Body of pancreas (tissue), 4 donors: Measurements from ENCODE around the gene TFDP1. TPM values are rescaled to one million over a fixed set of nuclear protein-coding genes. Genes with fewer than 3 reads are reported as not detected.
A peak's percentile ranks its signal among the peaks of the same experiment; 100 is the strongest.

Experiments used
- ATAC-seq: fragments of 150-250 bp; one replicate; pipeline ENCODE4 v1.9.1; 2016
- DNase-seq, 4 donors: peaks; one replicate each; pipeline ENCODE4 v3.0.0-alpha.2; 2019
- H3K27ac ChIP-seq, 4 donors: fragments of 200-600 bp; sonication (generic); 1 replicate in 3 of 4; 2 replicates in 1 of 4; pipeline versions ENCODE4 v1.5.1 to v1.6.1; 2016 to 2019; ENCODE audit warnings: mild to moderate bottlenecking in 1 of 4, mixed read lengths in 1 of 4, moderate library complexity in 1 of 4
- H3K27me3 ChIP-seq, 2 donors: fragments of 200-600 bp; sonication (generic); one replicate each; pipeline ENCODE4 v1.6.0; 2016; ENCODE audit warnings: mild to moderate bottlenecking in 1 of 2
- H3K36me3 ChIP-seq, 2 donors: fragments of 200-600 bp; sonication (generic); replicated peaks in 1 of 2; 2 replicates each; pipeline ENCODE4 v1.5.1; 2016; ENCODE audit warnings: low read depth in 2 of 2; ENCODE audit not compliant: insufficient read depth in 1 of 2
- H3K4me1 ChIP-seq: fragments of 200-600 bp; sonication (generic); one replicate; pipeline ENCODE4 v1.6.0; 2016
- H3K4me3 ChIP-seq, 2 donors: fragments of 200-600 bp; sonication (generic); 1 replicate in 1 of 2; 2 replicates in 1 of 2; pipeline ENCODE4 v1.5.1; 2016 to 2019
- H3K9me3 ChIP-seq, 3 donors: fragments of 200-600 bp; sonication (generic); 1 replicate in 2 of 3; 2 replicates in 1 of 3; pipeline ENCODE4 v1.5.1; 2016
- POLR2A ChIP-seq, 3 donors: fragments of 450-650 bp; IDR thresholded peaks; one replicate each; pipeline ENCODE4 v1.6.1; 2016; ENCODE audit warnings: antibody characterized with exemption in 3 of 3, mild to moderate bottlenecking in 2 of 3
- WGBS, 2 donors: methylation state at CpG; one replicate each; pipeline ENCODE4 v1.1.5; 2017; 5-methylcytosine and 5-hydroxymethylcytosine counted together
- intact Hi-C: fragments of 100-400 bp; cut with DNase I; formaldehyde crosslinking; loops from one replicate; pipeline ENCODE4 v1.15.1; 2023
- total RNA-seq, 2 donors: library from RNA; depleted of rRNA; stranded (reverse); fragments of >200 nt; gene quantifications; one replicate each; pipeline ENCODE4 v1.1.0, GENCODE V29; 2016
- TF ChIP-seq, protein P1 (sequence below), 7 experiments: fragments of 450-650 bp in 4 of 7; fragments of 200-600 bp in 3 of 7; sonication (generic) in 3 of 7; IDR thresholded peaks; one replicate each; pipeline ENCODE4 v1.5.1; 2016 to 2019; ENCODE audit warnings: antibody characterized with exemption in 7 of 7

The TFDP1 gene
- total RNA-seq, 2 donors from 2014 or later = 16.5 to 22.8 TPM

DNA sequence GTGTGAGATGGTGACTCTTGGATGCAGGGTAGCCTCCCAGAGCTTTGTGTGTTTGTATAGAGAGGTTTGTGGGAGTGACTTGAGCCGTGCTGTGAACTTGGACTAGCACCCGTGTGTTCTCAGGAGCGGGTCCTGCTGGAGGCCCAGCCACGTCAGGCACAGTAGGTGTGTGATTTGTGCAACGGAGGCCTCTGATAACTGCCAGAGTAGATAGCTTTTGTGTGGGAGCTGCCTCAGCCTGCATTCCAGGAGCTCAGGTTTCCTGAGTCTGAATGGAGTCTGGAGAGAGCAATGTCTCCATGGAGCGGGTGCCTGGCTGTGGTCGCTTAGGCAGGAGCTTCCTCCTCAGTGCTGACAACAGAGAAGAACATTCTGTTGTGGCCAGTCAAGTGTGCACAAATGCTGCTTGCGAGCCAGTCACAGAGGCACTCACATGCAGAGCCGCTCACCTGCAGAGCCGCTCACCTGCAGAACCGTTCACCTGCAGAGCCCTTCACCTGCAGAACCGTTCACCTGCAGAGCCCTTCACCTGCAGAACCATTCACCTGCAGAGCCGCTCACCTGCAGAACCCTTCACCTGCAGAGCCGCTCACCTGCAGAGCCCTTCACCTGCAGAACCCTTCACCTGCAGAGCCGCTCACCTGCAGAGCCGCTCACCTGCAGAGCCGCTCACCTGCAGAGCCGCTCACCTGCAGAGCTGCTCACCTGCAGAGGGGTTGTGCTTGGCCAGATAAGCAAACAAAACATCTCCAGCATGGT, 32.6 kb downstream of the TFDP1 start:
- H3K27ac ChIP-seq = peak overlapping the region in 1 of 4 donors; percentile 45
- DNase-seq (peak in 2 of 4 donors; percentile 23 to 43), ATAC-seq (no peak)
- no peak overlapping the region for H3K4me3 ChIP-seq
- H3K9me3 ChIP-seq = no peaks in the 10 kb centered on the region
- H3K36me3 ChIP-seq = no peaks in the 10 kb centered on the region
- TF ChIP-seq, protein P1, sequence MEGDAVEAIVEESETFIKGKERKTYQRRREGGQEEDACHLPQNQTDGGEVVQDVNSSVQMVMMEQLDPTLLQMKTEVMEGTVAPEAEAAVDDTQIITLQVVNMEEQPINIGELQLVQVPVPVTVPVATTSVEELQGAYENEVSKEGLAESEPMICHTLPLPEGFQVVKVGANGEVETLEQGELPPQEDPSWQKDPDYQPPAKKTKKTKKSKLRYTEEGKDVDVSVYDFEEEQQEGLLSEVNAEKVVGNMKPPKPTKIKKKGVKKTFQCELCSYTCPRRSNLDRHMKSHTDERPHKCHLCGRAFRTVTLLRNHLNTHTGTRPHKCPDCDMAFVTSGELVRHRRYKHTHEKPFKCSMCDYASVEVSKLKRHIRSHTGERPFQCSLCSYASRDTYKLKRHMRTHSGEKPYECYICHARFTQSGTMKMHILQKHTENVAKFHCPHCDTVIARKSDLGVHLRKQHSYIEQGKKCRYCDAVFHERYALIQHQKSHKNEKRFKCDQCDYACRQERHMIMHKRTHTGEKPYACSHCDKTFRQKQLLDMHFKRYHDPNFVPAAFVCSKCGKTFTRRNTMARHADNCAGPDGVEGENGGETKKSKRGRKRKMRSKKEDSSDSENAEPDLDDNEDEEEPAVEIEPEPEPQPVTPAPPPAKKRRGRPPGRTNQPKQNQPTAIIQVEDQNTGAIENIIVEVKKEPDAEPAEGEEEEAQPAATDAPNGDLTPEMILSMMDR (IDR thresholded peaks at IDR 0.05) = no peak
- no peak for TF ChIP-seq POLR2A (IDR thresholded peaks at IDR 0.05)
- no peaks in the 10 kb centered on the region for H3K27me3 ChIP-seq
- intact Hi-C loops = no loop called here
- 59 to 72% methylated on average over 3 to 18 of the region's 18 CpGs for WGBS, 2 donors
- no peaks in the 10 kb centered on the region for H3K4me1 ChIP-seq

DNA sequence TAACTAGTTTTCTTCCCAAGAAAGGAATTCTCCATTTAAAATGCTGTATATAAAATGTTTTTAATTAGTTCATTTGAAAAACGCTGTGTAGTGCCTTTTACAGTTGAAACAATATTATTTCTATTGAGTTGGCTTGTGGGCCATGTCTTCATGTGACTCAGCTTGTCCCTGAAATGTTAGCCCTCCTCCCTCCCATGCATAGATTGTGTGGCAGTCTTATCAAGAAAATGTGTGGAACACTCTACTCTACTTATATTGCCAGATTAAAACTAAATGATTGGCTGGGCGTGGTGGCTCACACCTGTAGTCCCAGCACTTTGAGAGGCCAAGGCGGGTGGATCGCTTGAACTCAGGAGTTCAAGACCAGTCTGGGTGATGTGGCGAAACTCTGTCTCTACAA, 33.4 kb downstream of the TFDP1 start:
- no peak overlapping the region for H3K4me3 ChIP-seq
- H3K9me3 ChIP-seq = no peaks in the 10 kb centered on the region
- DNase-seq = no peak
- H3K36me3 ChIP-seq = no peaks in the 10 kb centered on the region
- no peaks in the 10 kb centered on the region for H3K27me3 ChIP-seq
- no peak overlapping the region for H3K27ac ChIP-seq
- 92 to 97% methylated on average over 5 of the region's 5 CpGs for whole genome bisulfite sequencing, 2 donors
- no peak for ATAC-seq
- H3K4me1 ChIP-seq = no peaks in the 10 kb centered on the region
- intact Hi-C loops = no loop called here
- no peak for TF ChIP-seq POLR2A (IDR thresholded peaks at IDR 0.05)
- TF ChIP-seq, protein P1 (IDR thresholded peaks at IDR 0.05) = no peak

DNA sequence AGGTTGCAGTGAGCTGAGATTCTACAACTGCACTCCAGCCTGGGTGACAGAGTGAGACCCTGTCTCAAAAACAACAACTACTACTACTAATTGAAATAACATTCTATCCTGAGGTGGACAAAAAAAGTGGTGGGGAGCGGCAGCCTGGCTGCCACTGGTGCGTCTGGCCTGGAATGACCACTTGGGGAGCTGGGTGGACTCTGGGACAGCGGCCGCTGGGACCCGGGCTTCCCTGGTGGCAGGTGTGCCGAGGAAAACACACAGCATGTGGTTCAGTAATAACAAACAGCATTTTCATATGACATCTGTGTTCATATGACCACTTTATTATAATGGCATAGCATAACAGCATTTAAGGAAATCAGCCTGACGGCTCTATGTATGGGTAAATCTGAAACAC, 33.9 kb downstream of the TFDP1 start:
- no peaks in the 10 kb centered on the region for H3K36me3 ChIP-seq
- intact Hi-C loops = no loop called here

DNA sequence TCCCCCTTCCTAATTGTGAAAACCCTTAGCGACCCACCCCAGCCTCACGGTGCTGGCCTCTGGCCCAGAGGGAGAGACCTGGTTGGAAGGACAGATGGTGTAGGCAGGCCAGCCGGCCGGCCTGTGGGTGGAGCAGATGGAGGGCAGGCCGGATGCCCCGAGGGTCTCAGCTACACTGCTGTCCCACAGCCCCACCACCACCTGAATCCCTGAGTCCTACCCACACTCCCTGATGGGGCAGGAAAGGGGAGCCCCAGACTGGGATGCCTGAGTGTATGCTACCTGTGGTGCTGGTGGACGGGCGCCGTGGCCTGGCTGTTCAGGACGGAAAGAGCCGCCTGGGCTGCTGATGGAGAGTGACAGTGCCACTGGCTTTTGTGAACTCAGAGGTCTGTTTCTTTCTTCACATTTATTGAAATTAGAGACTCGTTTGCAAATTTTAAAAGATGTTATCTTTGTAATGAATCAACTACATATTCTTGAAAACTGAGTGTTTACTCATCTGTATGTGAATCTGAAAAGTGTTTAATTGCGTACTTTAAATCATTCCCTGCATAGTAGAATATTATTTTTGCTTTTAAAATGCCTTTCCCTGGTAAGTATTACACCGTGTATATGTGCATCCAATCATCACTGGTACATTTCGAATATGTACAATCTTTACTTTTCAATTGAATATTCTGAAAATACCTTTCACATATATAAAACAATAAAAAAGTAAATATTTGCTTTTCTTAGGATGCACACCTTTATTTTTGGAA, 35.7 kb downstream of the TFDP1 start:
- H3K36me3 ChIP-seq = no peaks in the 10 kb centered on the region
- no peak overlapping the region for H3K27ac ChIP-seq
- no peak overlapping the region for H3K4me3 ChIP-seq
- H3K27me3 ChIP-seq = no peaks in the 10 kb centered on the region
- ATAC-seq = no peak
- no peaks in the 10 kb centered on the region for H3K9me3 ChIP-seq
- 83 to 91% methylated on average over 13 to 15 of the region's 15 CpGs for WGBS, 2 donors
- no peak for DNase-seq
- TF ChIP-seq, protein P1 (IDR thresholded peaks at IDR 0.05) = no peak
- TF ChIP-seq POLR2A (IDR thresholded peaks at IDR 0.05) = no peak
- no peaks in the 10 kb centered on the region for H3K4me1 ChIP-seq
- intact Hi-C loops = no loop called here

More for the DNA sequence above, 33.9 kb downstream of the TFDP1 start:
- ATAC-seq (no peak), DNase-seq (no peak)
- H3K4me1 ChIP-seq = no peaks in the 10 kb centered on the region
- no peaks in the 10 kb centered on the region for H3K27me3 ChIP-seq
- 96 to 98% methylated on average over 7 of the region's 7 CpGs for WGBS, 2 donors
- H3K9me3 ChIP-seq = no peaks in the 10 kb centered on the region
- TF ChIP-seq POLR2A (IDR thresholded peaks at IDR 0.05) = no peak
- TF ChIP-seq, protein P1 (IDR thresholded peaks at IDR 0.05) = no peak
- no peak overlapping the region for H3K27ac ChIP-seq
- H3K4me3 ChIP-seq = no peak overlapping the region
